Breast epithelium (tissue), 3 donors: ENCODE results near the gene TRAPPC6A.

Source experiments
- POLR2A ChIP-seq: fragments of 450-650 bp; IDR thresholded peaks from one replicate; pipeline ENCODE4 v1.6.1; 2016; ENCODE audit warnings: antibody characterized with exemption, mild to moderate bottlenecking, moderate library complexity
- POLR2AphosphoS5 ChIP-seq, 3 donors: sonication (generic); formaldehyde crosslinking; IDR thresholded peaks; one replicate each; pipeline ENCODE4 v1.6.1; 2017; ENCODE audit warnings: antibody characterized with exemption in 3 of 3
- TF ChIP-seq, protein P1 (sequence below), 3 donors: fragments of 450-650 bp; IDR thresholded peaks; one replicate each; pipeline ENCODE4 v1.5.1; 2016 to 2017; ENCODE audit warnings: antibody characterized with exemption in 3 of 3, mild to moderate bottlenecking in 3 of 3, moderate library complexity in 3 of 3

GRCh38 chr19:45215391-45216191, 37.6 kb upstream of the TRAPPC6A start:
- TF ChIP-seq, protein P1, sequence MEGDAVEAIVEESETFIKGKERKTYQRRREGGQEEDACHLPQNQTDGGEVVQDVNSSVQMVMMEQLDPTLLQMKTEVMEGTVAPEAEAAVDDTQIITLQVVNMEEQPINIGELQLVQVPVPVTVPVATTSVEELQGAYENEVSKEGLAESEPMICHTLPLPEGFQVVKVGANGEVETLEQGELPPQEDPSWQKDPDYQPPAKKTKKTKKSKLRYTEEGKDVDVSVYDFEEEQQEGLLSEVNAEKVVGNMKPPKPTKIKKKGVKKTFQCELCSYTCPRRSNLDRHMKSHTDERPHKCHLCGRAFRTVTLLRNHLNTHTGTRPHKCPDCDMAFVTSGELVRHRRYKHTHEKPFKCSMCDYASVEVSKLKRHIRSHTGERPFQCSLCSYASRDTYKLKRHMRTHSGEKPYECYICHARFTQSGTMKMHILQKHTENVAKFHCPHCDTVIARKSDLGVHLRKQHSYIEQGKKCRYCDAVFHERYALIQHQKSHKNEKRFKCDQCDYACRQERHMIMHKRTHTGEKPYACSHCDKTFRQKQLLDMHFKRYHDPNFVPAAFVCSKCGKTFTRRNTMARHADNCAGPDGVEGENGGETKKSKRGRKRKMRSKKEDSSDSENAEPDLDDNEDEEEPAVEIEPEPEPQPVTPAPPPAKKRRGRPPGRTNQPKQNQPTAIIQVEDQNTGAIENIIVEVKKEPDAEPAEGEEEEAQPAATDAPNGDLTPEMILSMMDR (IDR thresholded peaks at IDR 0.05), result no peak
- no peak for TF ChIP-seq POLR2A
- no peak for TF ChIP-seq POLR2AphosphoS5 (IDR thresholded peaks at IDR 0.05)
